ENCODE measurements around the gene ISM1. TPM values are rescaled to one million over a fixed set of nuclear protein-coding genes. Genes with fewer than 3 reads are reported as not detected.

The ISM1 gene
- total RNA-seq, 4 donors from 2014 or later: 1.8 to 7.1 (median 4.0) TPM

GRCh38 chr20:13340088-13340487 lies 119.0 kb downstream of the ISM1 start:
- H3K27ac ChIP-seq (replicated peaks in 1 of 4): no peak overlapping the region
- no peak overlapping the region for H3K4me3 ChIP-seq
- WGBS: 60% methylated on average over 2 of the region's 2 CpGs
- no peak for DNase-seq (ENCODE audit: extremely low spot score)
- TF ChIP-seq CTCF (IDR thresholded peaks at IDR 0.05) (no peak), POLR2AphosphoS5 (IDR thresholded peaks at IDR 0.05) (no peak), EP300 (IDR thresholded peaks at IDR 0.05) (no peak), POLR2A (IDR thresholded peaks at IDR 0.05; ENCODE audit: low read depth) (no peak)
- H3K9me3 ChIP-seq: no peaks in the 10 kb centered on the region
- intact Hi-C loops (cut with DNase I): no loop called here
- no peaks in the 10 kb centered on the region for H3K36me3 ChIP-seq
- no peaks in the 10 kb centered on the region for H3K27me3 ChIP-seq
- peaks cover 0 to 11% (median 2%) of the 10 kb centered on the region in 4 donors for H3K4me1 ChIP-seq

GRCh38 chr20:13341737-13342393 lies 120.8 kb downstream of the ISM1 start:
- peaks cover 0 to 9% (median 0%) of the 10 kb centered on the region in 4 donors for H3K4me1 ChIP-seq

GRCh38 chr20:13342469-13343242 lies 121.6 kb downstream of the ISM1 start:
- Histone ChIP-seq H3K4me1 (peaks cover 0 to 9% (median 0%) of the 10 kb centered on the region in 4 donors), H3K9me3 (no peaks in the 10 kb centered on the region), H3K36me3 (no peaks in the 10 kb centered on the region), H3K4me3 (no peak overlapping the region), H3K27ac (replicated peaks in 1 of 4) (no peak overlapping the region), H3K27me3 (no peaks in the 10 kb centered on the region)
- DNase-seq (ENCODE audit: extremely low spot score): no peak
- 97% methylated on average over 12 of the region's 12 CpGs for WGBS
- TF ChIP-seq POLR2A (IDR thresholded peaks at IDR 0.05; ENCODE audit: low read depth) (no peak), EP300 (IDR thresholded peaks at IDR 0.05) (no peak), POLR2AphosphoS5 (IDR thresholded peaks at IDR 0.05) (no peak), CTCF (IDR thresholded peaks at IDR 0.05) (no peak)
- intact Hi-C loops (cut with DNase I): no loop called here

More at GRCh38 chr20:13341737-13342393, 120.8 kb downstream of the ISM1 start:
- H3K9me3 ChIP-seq: no peaks in the 10 kb centered on the region
- intact Hi-C loops (cut with DNase I): no loop called here
- no peaks in the 10 kb centered on the region for H3K27me3 ChIP-seq
- 85% methylated on average over 9 of the region's 9 CpGs for WGBS
- no peak overlapping the region for H3K27ac ChIP-seq (replicated peaks in 1 of 4)
- no peak for DNase-seq (ENCODE audit: extremely low spot score)
- H3K36me3 ChIP-seq: no peaks in the 10 kb centered on the region
- TF ChIP-seq CTCF (IDR thresholded peaks at IDR 0.05) (no peak), EP300 (IDR thresholded peaks at IDR 0.05) (no peak), POLR2A (IDR thresholded peaks at IDR 0.05; ENCODE audit: low read depth) (no peak), POLR2AphosphoS5 (IDR thresholded peaks at IDR 0.05) (no peak)
- H3K4me3 ChIP-seq: no peak overlapping the region

- no peaks in the 10 kb centered on the region for H3K27me3 ChIP-seq
- H3K27ac ChIP-seq (replicated peaks in 1 of 4): no peak overlapping the region
- no peak overlapping the region for H3K4me3 ChIP-seq
- no peaks in the 10 kb centered on the region for H3K9me3 ChIP-seq
- no peak for DNase-seq (ENCODE audit: extremely low spot score)
- intact Hi-C loops (cut with DNase I): no loop called here
- H3K4me1 ChIP-seq: peaks cover 0 to 27% (median 14%) of the 10 kb centered on the region in 4 donors
- 85% methylated on average over 9 of the region's 9 CpGs for WGBS
- no peaks in the 10 kb centered on the region for H3K36me3 ChIP-seq
- no peak for TF ChIP-seq POLR2AphosphoS5 (IDR thresholded peaks at IDR 0.05)
- TF ChIP-seq POLR2A (IDR thresholded peaks at IDR 0.05; ENCODE audit: low read depth): no peak
- TF ChIP-seq CTCF (IDR thresholded peaks at IDR 0.05): no peak
- no peak for TF ChIP-seq EP300 (IDR thresholded peaks at IDR 0.05)
Observed at GRCh38 chr20:13344671-13345070, 123.6 kb downstream of the ISM1 start.

Data from esophagus muscularis mucosa (tissue), 4 donors.